GM21529 (cell line): ENCODE results near the gene P3R3URF.
A peak's percentile ranks its signal among the peaks of the same experiment; 100 is the strongest.

Source experiments
- ATAC-seq: cut with Tn5 transposase; IDR thresholded peaks from one replicate; pipeline ENCODE4 v1.9.1; 2021; ENCODE audit not compliant: unreplicated experiment

P3R3URF gene

DNA sequence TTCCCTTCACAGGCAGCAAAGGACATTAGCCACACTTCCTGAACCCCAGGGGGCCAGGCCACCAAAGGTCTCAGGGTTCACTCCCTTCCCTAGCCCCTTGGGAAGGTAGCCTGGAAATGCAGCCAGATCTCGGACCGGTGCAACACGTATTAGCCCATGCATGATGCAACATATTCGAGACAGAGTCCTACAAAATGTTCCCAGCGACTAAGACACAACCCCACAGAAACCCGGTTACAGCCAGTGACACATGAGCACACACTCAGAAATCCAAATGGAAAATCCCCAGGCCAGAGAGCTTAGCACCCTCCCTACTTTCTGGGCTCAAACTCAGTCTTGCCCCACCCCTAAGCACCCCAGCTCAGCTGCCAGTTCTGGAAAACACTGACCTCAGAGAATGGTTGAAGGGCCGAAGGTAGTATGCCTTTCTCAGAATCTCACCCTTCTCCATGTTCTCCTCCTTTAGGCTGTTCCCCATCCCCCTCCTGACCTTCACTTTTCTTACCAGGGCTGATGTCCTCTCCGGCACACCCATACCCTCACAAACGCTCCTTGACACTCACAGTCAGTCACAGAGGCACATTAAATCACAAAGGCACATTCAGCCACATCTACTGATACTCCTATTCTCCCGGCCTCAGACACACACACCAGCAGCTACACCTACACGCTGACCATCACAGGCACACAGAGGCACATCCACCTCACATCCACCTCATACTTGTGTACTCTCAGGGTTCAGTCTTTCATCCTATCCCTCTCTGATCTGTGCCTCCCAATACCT, 1.6 kb downstream of the P3R3URF start, which contains the start of gene TSPAN1:
TSS of gene TSPAN1 (plus strand) at position 640 of the 784 bp plus-strand sequence. CDS start 6,021 bp downstream, outside the sequence.
- ATAC-seq: no peak

GRCh38 chr1:46173361-46173856, 2.9 kb downstream of the P3R3URF start:
- ATAC-seq: no peak

GRCh38 chr1:46172321-46172720, 4.0 kb downstream of the P3R3URF start:
- ATAC-seq: no peak

GRCh38 chr1:46171871-46172270, 4.4 kb downstream of the P3R3URF start:
- no peak for ATAC-seq

DNA sequence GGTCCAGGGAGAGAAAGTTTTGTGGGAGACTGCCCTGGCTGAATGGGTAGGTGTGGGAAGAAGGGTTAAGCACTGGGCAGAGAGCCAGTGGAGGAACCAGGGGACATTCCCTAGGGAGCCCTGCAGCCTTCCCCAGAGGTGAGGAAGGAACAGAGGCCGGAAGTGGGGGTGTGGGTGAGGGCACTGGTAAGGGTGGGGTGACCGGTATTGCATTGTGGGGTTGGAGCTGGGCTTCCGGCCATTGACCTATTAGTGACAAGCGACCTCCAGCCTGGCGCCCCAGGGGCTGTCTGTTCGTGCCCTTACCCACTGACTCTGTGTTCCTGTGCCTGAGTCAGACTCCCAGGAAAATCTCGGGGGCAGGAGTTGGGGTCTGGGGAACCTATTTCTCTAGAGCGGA, 4.9 kb downstream of the P3R3URF start:
- ATAC-seq: no peak

- ATAC-seq: no peak
Measured at GRCh38 chr1:46169811-46170454, 6.4 kb downstream of the P3R3URF start.

DNA sequence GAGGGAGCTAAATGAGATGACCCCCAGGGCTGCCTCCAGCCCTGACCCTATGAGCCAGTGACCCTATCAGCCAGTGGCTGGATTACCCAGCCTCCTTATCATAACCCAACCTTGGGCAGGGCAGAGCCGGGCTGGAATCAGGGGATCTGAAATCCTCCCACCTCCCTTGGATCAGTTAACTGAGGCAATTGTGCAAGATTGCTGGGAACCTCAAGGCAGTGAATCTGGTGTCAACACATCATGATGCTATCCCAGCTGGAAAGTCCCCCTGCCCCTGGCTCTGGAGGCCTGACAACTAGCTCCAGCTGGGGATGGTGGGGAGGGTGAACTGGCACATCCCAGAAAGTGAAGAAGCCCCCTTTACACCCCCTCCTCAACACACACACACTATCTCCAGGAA, 7.8 kb downstream of the P3R3URF start:
- no peak for ATAC-seq

DNA sequence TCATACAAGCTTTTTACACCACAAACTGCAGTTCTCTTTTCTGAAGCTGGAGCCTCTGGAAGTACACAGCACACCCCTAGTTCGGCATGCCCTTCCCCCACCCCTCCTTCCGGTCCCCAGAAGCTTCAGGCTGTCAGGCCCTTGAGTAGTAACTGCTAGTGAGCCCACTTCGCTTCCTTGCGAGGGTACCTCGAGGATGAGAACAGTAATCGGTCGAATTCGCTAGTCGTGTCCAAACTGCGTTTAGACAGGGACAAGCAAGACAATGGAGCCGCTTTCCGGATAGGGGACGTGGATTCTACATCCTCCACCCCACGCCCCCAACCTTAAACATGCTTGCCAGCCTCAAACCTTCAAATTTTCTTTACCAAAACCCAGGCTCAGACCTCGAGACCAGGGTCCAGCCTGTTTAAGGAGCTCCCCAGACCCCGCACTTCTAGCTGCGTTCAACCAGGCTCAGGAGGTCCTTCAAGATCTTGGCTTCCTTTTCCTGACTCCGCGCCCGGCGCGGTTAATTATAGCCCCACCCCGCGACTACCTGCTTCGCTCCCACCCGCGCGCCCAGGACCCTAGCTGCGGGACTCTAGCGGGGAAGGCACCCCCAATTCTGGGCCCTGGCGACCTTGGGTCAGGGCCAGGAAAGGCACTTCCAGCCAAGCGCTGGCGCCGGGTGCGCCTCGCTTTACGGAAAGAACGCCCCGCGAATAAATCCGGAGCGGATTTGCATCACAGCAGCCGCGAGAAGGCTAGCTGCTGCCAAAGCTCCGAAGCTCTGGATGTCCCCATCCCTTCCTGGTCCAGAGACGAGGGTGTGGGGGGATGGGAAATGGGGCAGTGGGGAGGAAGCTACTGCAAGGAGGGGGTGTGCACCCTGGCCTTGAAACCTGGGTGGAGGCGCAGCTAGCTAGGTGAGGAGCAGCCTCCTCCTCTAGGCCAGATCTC, 9.5 kb downstream of the P3R3URF start:
- no peak for ATAC-seq

GRCh38 chr1:46160212-46160611, 16.1 kb downstream of the P3R3URF start:
- ATAC-seq: no peak

GRCh38 chr1:46159516-46159915, 16.8 kb downstream of the P3R3URF start:
- ATAC-seq: no peak

DNA sequence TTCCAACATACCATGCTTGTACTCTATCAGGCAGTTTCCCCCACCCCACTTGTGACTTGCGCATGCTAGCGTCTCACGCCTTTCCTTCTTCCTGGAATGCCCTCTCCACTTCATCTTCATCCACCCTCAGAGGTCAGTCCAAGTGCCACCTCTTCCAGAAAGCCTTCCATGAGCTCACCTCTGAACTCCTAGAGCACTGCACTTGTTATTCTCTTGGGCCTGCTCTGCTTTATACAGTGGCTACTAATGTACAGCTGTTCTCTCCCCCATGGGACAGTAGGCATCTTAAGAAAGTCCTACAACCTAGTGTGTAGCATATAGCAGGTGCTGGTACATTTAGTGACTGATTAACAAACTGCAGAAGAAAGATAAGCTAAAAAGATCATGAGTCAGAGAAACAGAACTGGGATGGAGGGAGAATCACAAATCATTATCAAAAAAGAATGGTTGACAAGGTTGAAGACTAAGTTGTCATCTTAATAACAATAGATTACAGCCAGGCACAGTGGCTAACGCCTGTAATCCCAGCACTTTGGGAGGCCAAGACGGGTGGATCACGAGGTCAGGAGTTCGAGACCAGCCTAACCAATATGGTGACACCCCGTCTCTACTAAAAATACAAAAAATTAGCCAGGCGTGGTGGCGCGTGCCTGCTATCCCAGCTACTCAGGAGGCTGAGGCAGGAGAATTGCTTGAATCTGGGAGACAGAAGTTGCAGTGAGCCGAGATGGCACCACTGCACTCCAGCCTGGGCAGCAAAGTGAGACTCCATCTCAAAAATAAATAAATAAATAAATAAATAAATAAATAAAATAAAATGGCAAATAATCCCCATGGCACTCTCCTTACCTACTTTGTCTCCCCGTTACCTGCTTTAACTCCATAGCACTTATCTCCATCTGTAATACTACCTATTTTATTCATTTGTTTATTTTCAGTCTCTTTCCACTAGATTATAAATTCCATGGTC, 17.7 kb downstream of the P3R3URF start:
- ATAC-seq: peak; percentile 55

DNA sequence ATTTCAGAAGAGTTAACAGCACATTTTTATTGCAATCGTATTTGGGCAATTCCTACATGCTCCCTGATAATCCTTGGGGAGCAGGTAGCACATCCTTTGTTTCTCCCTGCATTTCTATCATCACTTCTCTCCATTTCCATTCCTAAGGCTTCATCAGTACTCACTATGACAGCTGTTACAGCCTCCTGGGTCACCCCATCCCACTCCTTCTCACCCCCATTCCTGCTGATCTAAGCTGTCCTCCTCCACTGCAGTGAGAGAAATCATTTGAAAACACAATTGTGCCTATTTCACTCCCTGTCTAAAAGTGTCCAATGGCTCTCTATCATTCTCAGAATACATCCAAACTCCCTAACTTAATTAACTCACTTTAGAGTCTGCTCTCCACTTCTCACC, 18.4 kb downstream of the P3R3URF start:
- ATAC-seq: no peak

- no peak for ATAC-seq
Measured at GRCh38 chr1:46153732-46154131, 22.6 kb downstream of the P3R3URF start.

DNA sequence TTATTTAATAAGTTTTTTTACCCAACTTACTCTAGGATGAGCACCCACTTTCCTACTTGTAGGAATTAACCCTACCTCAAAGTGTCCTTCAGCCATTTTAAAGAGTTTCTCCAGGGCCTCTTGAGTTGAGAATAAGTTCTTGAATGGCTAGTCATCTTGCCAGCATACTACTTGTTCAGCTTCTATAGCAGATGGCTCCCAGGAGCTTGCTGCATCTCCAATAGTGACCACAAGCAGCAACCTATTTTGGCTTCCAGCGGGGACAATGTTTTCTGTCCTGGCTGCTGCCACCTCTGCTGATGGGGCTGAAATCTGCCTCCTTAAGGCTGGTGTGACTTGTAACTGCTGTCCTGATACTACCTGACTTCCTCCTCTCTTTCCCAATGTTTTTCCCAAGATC, 23.1 kb downstream of the P3R3URF start:
- ATAC-seq: no peak

GRCh38 chr1:46152016-46152415, 24.3 kb downstream of the P3R3URF start:
- ATAC-seq: no peak

- ATAC-seq: no peak
Measured at GRCh38 chr1:46150085-46150484, 26.2 kb downstream of the P3R3URF start.

- ATAC-seq: no peak
Measured at GRCh38 chr1:46148318-46148717, 28.0 kb downstream of the P3R3URF start.

- no peak for ATAC-seq
Measured at GRCh38 chr1:46137916-46138315, 38.4 kb downstream of the P3R3URF start.

- no peak for ATAC-seq
Measured at GRCh38 chr1:46136711-46137110, 39.6 kb downstream of the P3R3URF start.
